HEK293 (cell line): ENCODE data around the gene CD44.

Source experiments
- CTCF ChIA-PET: fragments of 350-600 bp; formaldehyde crosslinking; extraction: SDS; loops from one replicate; lab custom pipeline; 2021; ENCODE audit warnings: antibody characterized with exemption; lab: Yijun Ruan, JAX
- POLR2A ChIA-PET: fragments of 300-600 bp; formaldehyde crosslinking; extraction: SDS; loops from one replicate; lab custom pipeline; 2020; ENCODE audit warnings: antibody characterized with exemption, inconsistent platforms; lab: Yijun Ruan, JAX
- H3K27ac ChIP-seq: fragments of 200-500 bp; sonication (Bioruptor generic); 2 replicates; pipeline ENCODE4 v1.5.1; 2014; ENCODE audit warnings: low read depth, low read length, control low read depth, inconsistent platforms; ENCODE audit errors: extremely low read depth
- H3K36me3 ChIP-seq, 2 experiments: fragments of 200-500 bp in 1 of 2; sonication (Bioruptor generic) in 1 of 2; 1 replicate in 1 of 2; 2 replicates in 1 of 2; pipeline ENCODE4 v1.5.1; 2014 to 2017; ENCODE audit warnings: inconsistent platforms in 2 of 2, low read length in 2 of 2; ENCODE audit not compliant: control insufficient read depth in 2 of 2, insufficient read depth in 1 of 2
- H3K4me1 ChIP-seq: fragments of 200-500 bp; sonication (Bioruptor generic); 2 replicates; pipeline ENCODE4 v1.5.1; 2014; ENCODE audit warnings: mild to moderate bottlenecking, low read length, inconsistent platforms; ENCODE audit not compliant: control insufficient read depth, insufficient read depth
- H3K4me3 ChIP-seq: 2 replicates; pipeline ENCODE4 v1.5.1; 2011; ENCODE audit warnings: low read depth, mild to moderate bottlenecking, control low read depth, low read length, moderate library complexity
- H3K9me3 ChIP-seq: fragments of 200-500 bp; sonication (Bioruptor generic); 2 replicates; pipeline ENCODE4 v1.5.1; 2014; ENCODE audit warnings: low read depth, low read length, inconsistent platforms; ENCODE audit not compliant: control insufficient read depth, insufficient read depth
- GFI1B ChIP-seq: fragments of 450-650 bp; formaldehyde crosslinking; IDR thresholded peaks from 2 replicates; pipeline ENCODE4 v1.5.1; 2016; ENCODE audit warnings: missing biosample characterization, missing genetic modification characterization
- KLF17 ChIP-seq: fragments of 450-650 bp; formaldehyde crosslinking; IDR thresholded peaks from 2 replicates; pipeline ENCODE4 v1.5.1; 2016; ENCODE audit warnings: missing biosample characterization, missing genetic modification characterization
- ZBTB1 ChIP-seq: fragments of 450-650 bp; formaldehyde crosslinking; IDR thresholded peaks from 2 replicates; pipeline ENCODE4 v1.5.1; 2016; ENCODE audit warnings: missing biosample characterization, missing genetic modification characterization
- ZBTB17 ChIP-seq: fragments of 450-650 bp; formaldehyde crosslinking; IDR thresholded peaks from 2 replicates; pipeline ENCODE4 v1.5.1; 2016; ENCODE audit warnings: missing biosample characterization, missing genetic modification characterization
- ZEB2 ChIP-seq: fragments of 450-650 bp; formaldehyde crosslinking; IDR thresholded peaks from 2 replicates; pipeline ENCODE4 v1.5.1; 2016; ENCODE audit warnings: missing biosample characterization, missing genetic modification characterization
- ZNF175 ChIP-seq: fragments of 450-650 bp; formaldehyde crosslinking; IDR thresholded peaks from 2 replicates; pipeline ENCODE4 v1.5.1; 2016; ENCODE audit warnings: missing biosample characterization, missing genetic modification characterization
- ZNF202 ChIP-seq: fragments of 450-650 bp; formaldehyde crosslinking; IDR thresholded peaks from 2 replicates; pipeline ENCODE4 v1.5.1; 2016; ENCODE audit warnings: missing biosample characterization, missing genetic modification characterization, borderline replicate concordance
- ZNF239 ChIP-seq: fragments of 450-650 bp; formaldehyde crosslinking; IDR thresholded peaks from 2 replicates; pipeline ENCODE4 v1.5.1; 2016; ENCODE audit warnings: missing biosample characterization, missing genetic modification characterization
- ZNF248 ChIP-seq: fragments of 450-650 bp; formaldehyde crosslinking; IDR thresholded peaks from 2 replicates; pipeline ENCODE4 v1.5.1; 2017; ENCODE audit warnings: missing biosample characterization, missing genetic modification characterization
- ZNF266 ChIP-seq: fragments of 450-650 bp; formaldehyde crosslinking; IDR thresholded peaks from 2 replicates; pipeline ENCODE4 v1.5.1; 2016; ENCODE audit warnings: missing biosample characterization, missing genetic modification characterization, low read depth
- ZNF280D ChIP-seq: fragments of 450-650 bp; formaldehyde crosslinking; IDR thresholded peaks from 2 replicates; pipeline ENCODE4 v1.5.1; 2016; ENCODE audit warnings: missing biosample characterization, missing genetic modification characterization
- ZNF362 ChIP-seq: fragments of 450-650 bp; formaldehyde crosslinking; IDR thresholded peaks from 2 replicates; pipeline ENCODE4 v1.5.1; 2016; ENCODE audit warnings: missing biosample characterization, missing genetic modification characterization
- ZNF366 ChIP-seq: fragments of 450-650 bp; formaldehyde crosslinking; conservative IDR thresholded peaks from 2 replicates; pipeline ENCODE4 v1.5.1; 2016; ENCODE audit warnings: missing biosample characterization, missing genetic modification characterization
- ZNF513 ChIP-seq: fragments of 450-650 bp; IDR thresholded peaks from 2 replicates; pipeline ENCODE4 v1.5.1; 2018; ENCODE audit warnings: missing biosample characterization, missing genetic modification characterization
- ZNF514 ChIP-seq: fragments of 450-650 bp; formaldehyde crosslinking; IDR thresholded peaks from 2 replicates; pipeline ENCODE4 v1.5.1; 2016; ENCODE audit warnings: missing biosample characterization, missing genetic modification characterization
- ZNF558 ChIP-seq: fragments of 450-650 bp; formaldehyde crosslinking; IDR thresholded peaks from 2 replicates; pipeline ENCODE4 v1.5.1; 2016; ENCODE audit warnings: missing biosample characterization, missing genetic modification characterization
- ZNF561 ChIP-seq: fragments of 450-650 bp; IDR thresholded peaks from 2 replicates; pipeline ENCODE4 v1.5.1; 2018; ENCODE audit warnings: missing biosample characterization, missing genetic modification characterization, borderline replicate concordance
- ZNF645 ChIP-seq: fragments of 450-650 bp; formaldehyde crosslinking; IDR thresholded peaks from 2 replicates; pipeline ENCODE4; 2016; ENCODE audit warnings: missing biosample characterization, missing genetic modification characterization
- ZNF707 ChIP-seq: fragments of 450-650 bp; formaldehyde crosslinking; IDR thresholded peaks from 2 replicates; pipeline ENCODE4 v1.5.1; 2016; ENCODE audit warnings: missing biosample characterization, missing genetic modification characterization
- ZNF76 ChIP-seq: fragments of 450-650 bp; formaldehyde crosslinking; IDR thresholded peaks from 2 replicates; pipeline ENCODE4; 2016; ENCODE audit warnings: low read depth, missing biosample characterization, missing genetic modification characterization, borderline replicate concordance
- ZNF777 ChIP-seq: fragments of 450-650 bp; formaldehyde crosslinking; IDR thresholded peaks from 2 replicates; pipeline ENCODE4 v1.5.1; 2017; ENCODE audit warnings: missing biosample characterization, missing genetic modification characterization, borderline replicate concordance
- ZNF837 ChIP-seq: fragments of 450-650 bp; formaldehyde crosslinking; IDR thresholded peaks from 2 replicates; pipeline ENCODE4 v1.5.1; 2016; ENCODE audit warnings: missing biosample characterization, missing genetic modification characterization
- ZSCAN5A ChIP-seq: fragments of 450-650 bp; formaldehyde crosslinking; IDR thresholded peaks from 2 replicates; pipeline ENCODE4 v1.5.1; 2016; ENCODE audit warnings: missing biosample characterization, missing genetic modification characterization

The CD44 gene

GRCh38 chr11:35169112-35169511, 30.1 kb downstream of the CD44 start:
- ChIA-PET POLR2A (no interaction called here), CTCF (no interaction called here)
- H3K36me3 ChIP-seq: no peaks in the 10 kb centered on the region
- no peaks in the 10 kb centered on the region for H3K4me1 ChIP-seq
- no peak overlapping the region for H3K27ac ChIP-seq
- H3K9me3 ChIP-seq: no peaks in the 10 kb centered on the region
- no peak for TF ChIP-seq ZNF175
- TF ChIP-seq ZNF837: no peak
- no peak for TF ChIP-seq ZNF558
- TF ChIP-seq ZNF513: no peak
- TF ChIP-seq ZNF514 (tag by site-specific recombination): no peak
- no peak for TF ChIP-seq ZNF561 (tag by site-specific recombination)
- TF ChIP-seq ZNF266 (tag by site-specific recombination): no peak
- no peak for TF ChIP-seq ZNF366 (tag by site-specific recombination)
- no peak for TF ChIP-seq ZNF280D
- TF ChIP-seq ZNF645 (tag by site-specific recombination): no peak
- no peak for TF ChIP-seq ZNF362
- no peak for TF ChIP-seq KLF17
- no peak overlapping the region for H3K4me3 ChIP-seq

GRCh38 chr11:35169754-35170153, 30.8 kb downstream of the CD44 start:
- Histone ChIP-seq H3K36me3 (no peaks in the 10 kb centered on the region), H3K27ac (no peak overlapping the region), H3K4me1 (no peaks in the 10 kb centered on the region), H3K4me3 (no peak overlapping the region), H3K9me3 (no peaks in the 10 kb centered on the region)
- ChIA-PET CTCF (no interaction called here), POLR2A (no interaction called here)
- TF ChIP-seq ZNF76 (tag by site-specific recombination): no peak

GRCh38 chr11:35170503-35170902, 31.5 kb downstream of the CD44 start:
- Histone ChIP-seq H3K27ac (no peak overlapping the region), H3K4me3 (no peak overlapping the region), H3K4me1 (no peaks in the 10 kb centered on the region), H3K9me3 (no peaks in the 10 kb centered on the region), H3K36me3 (no peaks in the 10 kb centered on the region)
- CTCF ChIA-PET: no interaction called here
- POLR2A ChIA-PET: no interaction called here
- TF ChIP-seq ZNF239 (tag by site-specific recombination): no peak
- TF ChIP-seq ZNF707 (tag by site-specific recombination): no peak
- no peak for TF ChIP-seq ZNF248 (tag by site-specific recombination)
- TF ChIP-seq ZBTB17 (tag by site-specific recombination): no peak
- no peak for TF ChIP-seq ZBTB1 (tag by site-specific recombination)
- TF ChIP-seq ZSCAN5A (tag by site-specific recombination): no peak
- TF ChIP-seq ZEB2 (tag by site-specific recombination): no peak
- TF ChIP-seq GFI1B (tag by site-specific recombination): no peak
- no peak for TF ChIP-seq ZNF777
- TF ChIP-seq ZNF202 (tag by site-specific recombination): no peak
